ENCODE measurements around the gene NCBP2L. TPM values are rescaled to one million over a fixed set of nuclear protein-coding genes. Genes with fewer than 3 reads are reported as not detected.

NCBP2L gene
- 0.20 TPM in 1 of 3 replicates, not detected in the others for total RNA-seq (2021)
- not detected for Bru-seq, nascent RNA
- long read RNA-seq, experiment 1 = 0 reads
- long read RNA-seq, experiment 2, partial matches to known transcripts = 0 of 1 reads
- long read RNA-seq, experiment 2, other reads (novel, unspliced or antisense) = 1 of 1 reads
- long read RNA-seq, experiment 3 = 0 reads

GRCh38 chrX:107777536-107777832, at the start of gene NCBP2L:
Gene NCBP2L (plus strand): TSS chrX:107777733. CDS start chrX:107794221, 16,488 bp downstream.
- H3K27ac Mint-ChIP-seq = no peak within 1 kb of the TSS
- H3K4me1 Mint-ChIP-seq = peaks cover 25% of the 10 kb centered on the region
- TF ChIP-seq EMX1 (CRISPR knock-in tag; IDR thresholded peaks at IDR 0.05) = no peak
- TF ChIP-seq, protein P1, sequence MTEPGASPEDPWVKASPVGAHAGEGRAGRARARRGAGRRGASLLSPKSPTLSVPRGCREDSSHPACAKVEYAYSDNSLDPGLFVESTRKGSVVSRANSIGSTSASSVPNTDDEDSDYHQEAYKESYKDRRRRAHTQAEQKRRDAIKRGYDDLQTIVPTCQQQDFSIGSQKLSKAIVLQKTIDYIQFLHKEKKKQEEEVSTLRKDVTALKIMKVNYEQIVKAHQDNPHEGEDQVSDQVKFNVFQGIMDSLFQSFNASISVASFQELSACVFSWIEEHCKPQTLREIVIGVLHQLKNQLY (CRISPR knock-in tag; IDR thresholded peaks at IDR 0.05) = no peak
- TF ChIP-seq TEAD1 (CRISPR knock-in tag; IDR thresholded peaks at IDR 0.05) = no peak
- TF ChIP-seq ARID4B (CRISPR knock-in tag; IDR thresholded peaks at IDR 0.05; ENCODE audit: borderline replicate concordance) = no peak
- TF ChIP-seq TEAD4 (CRISPR knock-in tag; IDR thresholded peaks at IDR 0.05) = no peak
- TF ChIP-seq, protein P2, sequence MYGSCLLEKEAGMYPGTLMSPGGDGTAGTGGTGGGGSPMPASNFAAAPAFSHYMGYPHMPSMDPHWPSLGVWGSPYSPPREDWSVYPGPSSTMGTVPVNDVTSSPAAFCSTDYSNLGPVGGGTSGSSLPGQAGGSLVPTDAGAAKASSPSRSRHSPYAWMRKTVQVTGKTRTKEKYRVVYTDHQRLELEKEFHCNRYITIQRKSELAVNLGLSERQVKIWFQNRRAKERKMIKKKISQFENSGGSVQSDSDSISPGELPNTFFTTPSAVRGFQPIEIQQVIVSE (CRISPR knock-in tag; IDR thresholded peaks at IDR 0.05; ENCODE audit: borderline replicate concordance) = no peak
- TF ChIP-seq PREB (CRISPR knock-in tag; IDR thresholded peaks at IDR 0.05; ENCODE audit: borderline replicate concordance) = no peak
- no peak for TF ChIP-seq NR2C2 (CRISPR knock-in tag; IDR thresholded peaks at IDR 0.05)
- no peak for TF ChIP-seq ZBTB21 (CRISPR knock-in tag; IDR thresholded peaks at IDR 0.05; ENCODE audit: borderline replicate concordance)
- TF ChIP-seq, protein P3, sequence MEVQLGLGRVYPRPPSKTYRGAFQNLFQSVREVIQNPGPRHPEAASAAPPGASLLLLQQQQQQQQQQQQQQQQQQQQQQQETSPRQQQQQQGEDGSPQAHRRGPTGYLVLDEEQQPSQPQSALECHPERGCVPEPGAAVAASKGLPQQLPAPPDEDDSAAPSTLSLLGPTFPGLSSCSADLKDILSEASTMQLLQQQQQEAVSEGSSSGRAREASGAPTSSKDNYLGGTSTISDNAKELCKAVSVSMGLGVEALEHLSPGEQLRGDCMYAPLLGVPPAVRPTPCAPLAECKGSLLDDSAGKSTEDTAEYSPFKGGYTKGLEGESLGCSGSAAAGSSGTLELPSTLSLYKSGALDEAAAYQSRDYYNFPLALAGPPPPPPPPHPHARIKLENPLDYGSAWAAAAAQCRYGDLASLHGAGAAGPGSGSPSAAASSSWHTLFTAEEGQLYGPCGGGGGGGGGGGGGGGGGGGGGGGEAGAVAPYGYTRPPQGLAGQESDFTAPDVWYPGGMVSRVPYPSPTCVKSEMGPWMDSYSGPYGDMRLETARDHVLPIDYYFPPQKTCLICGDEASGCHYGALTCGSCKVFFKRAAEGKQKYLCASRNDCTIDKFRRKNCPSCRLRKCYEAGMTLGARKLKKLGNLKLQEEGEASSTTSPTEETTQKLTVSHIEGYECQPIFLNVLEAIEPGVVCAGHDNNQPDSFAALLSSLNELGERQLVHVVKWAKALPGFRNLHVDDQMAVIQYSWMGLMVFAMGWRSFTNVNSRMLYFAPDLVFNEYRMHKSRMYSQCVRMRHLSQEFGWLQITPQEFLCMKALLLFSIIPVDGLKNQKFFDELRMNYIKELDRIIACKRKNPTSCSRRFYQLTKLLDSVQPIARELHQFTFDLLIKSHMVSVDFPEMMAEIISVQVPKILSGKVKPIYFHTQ (CRISPR knock-in tag; IDR thresholded peaks at IDR 0.05) = no peak
- no peak for TF ChIP-seq ZNF232 (CRISPR knock-in tag; IDR thresholded peaks at IDR 0.05)
- no peak for TF ChIP-seq RORB (CRISPR knock-in tag; IDR thresholded peaks at IDR 0.05)
- TF ChIP-seq, protein P4, sequence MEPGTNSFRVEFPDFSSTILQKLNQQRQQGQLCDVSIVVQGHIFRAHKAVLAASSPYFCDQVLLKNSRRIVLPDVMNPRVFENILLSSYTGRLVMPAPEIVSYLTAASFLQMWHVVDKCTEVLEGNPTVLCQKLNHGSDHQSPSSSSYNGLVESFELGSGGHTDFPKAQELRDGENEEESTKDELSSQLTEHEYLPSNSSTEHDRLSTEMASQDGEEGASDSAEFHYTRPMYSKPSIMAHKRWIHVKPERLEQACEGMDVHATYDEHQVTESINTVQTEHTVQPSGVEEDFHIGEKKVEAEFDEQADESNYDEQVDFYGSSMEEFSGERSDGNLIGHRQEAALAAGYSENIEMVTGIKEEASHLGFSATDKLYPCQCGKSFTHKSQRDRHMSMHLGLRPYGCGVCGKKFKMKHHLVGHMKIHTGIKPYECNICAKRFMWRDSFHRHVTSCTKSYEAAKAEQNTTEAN (CRISPR knock-in tag; IDR thresholded peaks at IDR 0.05) = no peak
- no peak for TF ChIP-seq MYBL2 (CRISPR knock-in tag; IDR thresholded peaks at IDR 0.05)
- no peak for ATAC-seq
- no peaks in the 10 kb centered on the region for H3K36me3 Mint-ChIP-seq
- DNase-seq (ENCODE audit: low spot score) = no peak
- H3K4me3 Mint-ChIP-seq = peak within 1 kb of the TSS; percentile 81
- peaks cover 31% of the 10 kb centered on the region for H3K27me3 Mint-ChIP-seq (ENCODE audit: low read depth)
- CTCF ChIA-PET = interaction anchor here (0.6 to 4.1 kb wide), 25 partner anchors 9 to 362 kb away, joined by 3 to 108 read pairs (median 7); partner anchors contain the start of gene PRPS1
- H3K9me3 Mint-ChIP-seq = no peaks in the 10 kb centered on the region
- POLR2A ChIA-PET = interaction anchor here (0.6 to 1.3 kb wide), 6 partner anchors 25 to 149 kb away, joined by 3 to 4 read pairs (median 3); partner anchors contain the start of gene PRPS1
